ENCODE results near the gene AJM1.

DNA sequence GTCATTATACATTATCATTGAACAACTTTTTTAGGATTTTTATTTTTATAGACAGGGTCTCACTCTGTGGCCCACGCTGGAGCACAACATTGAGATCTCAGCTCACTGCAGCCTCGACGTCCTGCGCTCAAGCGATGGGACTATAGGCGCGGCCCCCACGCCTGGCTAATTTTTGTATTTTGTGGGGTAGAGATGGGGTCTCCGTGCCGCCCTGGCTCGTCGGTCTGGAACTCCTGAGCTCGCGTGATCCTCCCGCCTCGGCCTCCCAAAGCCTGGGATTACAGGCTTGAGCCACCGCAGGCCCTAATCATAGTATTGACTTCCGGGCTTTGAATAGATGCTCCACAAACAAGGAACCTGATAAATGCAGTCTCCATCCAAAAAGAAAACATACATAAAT lies 25.2 kb downstream of the AJM1 start:
- TF ChIP-seq, protein P1, sequence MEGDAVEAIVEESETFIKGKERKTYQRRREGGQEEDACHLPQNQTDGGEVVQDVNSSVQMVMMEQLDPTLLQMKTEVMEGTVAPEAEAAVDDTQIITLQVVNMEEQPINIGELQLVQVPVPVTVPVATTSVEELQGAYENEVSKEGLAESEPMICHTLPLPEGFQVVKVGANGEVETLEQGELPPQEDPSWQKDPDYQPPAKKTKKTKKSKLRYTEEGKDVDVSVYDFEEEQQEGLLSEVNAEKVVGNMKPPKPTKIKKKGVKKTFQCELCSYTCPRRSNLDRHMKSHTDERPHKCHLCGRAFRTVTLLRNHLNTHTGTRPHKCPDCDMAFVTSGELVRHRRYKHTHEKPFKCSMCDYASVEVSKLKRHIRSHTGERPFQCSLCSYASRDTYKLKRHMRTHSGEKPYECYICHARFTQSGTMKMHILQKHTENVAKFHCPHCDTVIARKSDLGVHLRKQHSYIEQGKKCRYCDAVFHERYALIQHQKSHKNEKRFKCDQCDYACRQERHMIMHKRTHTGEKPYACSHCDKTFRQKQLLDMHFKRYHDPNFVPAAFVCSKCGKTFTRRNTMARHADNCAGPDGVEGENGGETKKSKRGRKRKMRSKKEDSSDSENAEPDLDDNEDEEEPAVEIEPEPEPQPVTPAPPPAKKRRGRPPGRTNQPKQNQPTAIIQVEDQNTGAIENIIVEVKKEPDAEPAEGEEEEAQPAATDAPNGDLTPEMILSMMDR (IDR thresholded peaks at IDR 0.05), result no peak
- TF ChIP-seq POLR2A (IDR thresholded peaks at IDR 0.05), result no peak

Data from thyroid gland (tissue), 4 donors.